Thoracic aorta (tissue), 2 donors: ENCODE results near the gene APOBEC3A. TPM values are rescaled to one million over a fixed set of nuclear protein-coding genes. Genes with fewer than 3 reads are reported as not detected.
A peak's percentile ranks its signal among the peaks of the same experiment; 100 is the strongest.

Source experiments
- ATAC-seq: fragments of 150-250 bp; one replicate; pipeline ENCODE4 v1.8.0; 2017; ENCODE audit warnings: low read depth; ENCODE audit not compliant: insufficient number of reproducible peaks, low FRiP score
- DNase-seq: peaks from one replicate; pipeline ENCODE4 v3.0.0-alpha.2; 2020; ENCODE audit warnings: low spot score
- H3K27ac ChIP-seq, 2 donors: fragments of 200-600 bp; sonication (generic); 1 replicate in 1 of 2; 2 replicates in 1 of 2; pipeline ENCODE4 v1.5.1; 2016; ENCODE audit warnings: mild to moderate bottlenecking in 2 of 2, moderate library complexity in 2 of 2
- H3K27me3 ChIP-seq: fragments of 200-600 bp; sonication (generic); replicated peaks from 2 replicates; pipeline ENCODE4 v1.6.0; 2016; ENCODE audit warnings: mild to moderate bottlenecking; ENCODE audit not compliant: insufficient read depth
- H3K36me3 ChIP-seq: fragments of 200-600 bp; sonication (generic); one replicate; pipeline ENCODE4 v1.5.1; 2016
- H3K4me1 ChIP-seq, 2 donors: fragments of 200-600 bp; sonication (generic); 1 replicate in 1 of 2; 2 replicates in 1 of 2; pipeline versions ENCODE4 v1.5.1 to v1.6.0; 2016; ENCODE audit warnings: low read depth in 2 of 2, mild to moderate bottlenecking in 1 of 2; ENCODE audit not compliant: control insufficient read depth in 1 of 2
- H3K4me3 ChIP-seq: fragments of 200-600 bp; sonication (generic); 2 replicates; pipeline ENCODE4 v1.5.1; 2016; ENCODE audit warnings: mild to moderate bottlenecking
- H3K9me3 ChIP-seq: fragments of 200-600 bp; sonication (generic); 2 replicates; pipeline ENCODE4 v1.5.1; 2016
- total RNA-seq, 2 donors: library from RNA; depleted of rRNA; stranded (reverse); fragments of >200 nt; gene quantifications; one replicate each; pipeline versions ENCODE4 v1.1.0 to v1.2.3, GENCODE V29; 2016
- TF ChIP-seq, protein P1 (sequence below): fragments of 200-600 bp; sonication (generic); IDR thresholded peaks from one replicate; pipeline ENCODE4 v1.5.1; 2019; ENCODE audit warnings: antibody characterized with exemption

APOBEC3A gene
- total RNA-seq, 2 donors from 2014 or later = 0.41 to 5.1 TPM

DNA sequence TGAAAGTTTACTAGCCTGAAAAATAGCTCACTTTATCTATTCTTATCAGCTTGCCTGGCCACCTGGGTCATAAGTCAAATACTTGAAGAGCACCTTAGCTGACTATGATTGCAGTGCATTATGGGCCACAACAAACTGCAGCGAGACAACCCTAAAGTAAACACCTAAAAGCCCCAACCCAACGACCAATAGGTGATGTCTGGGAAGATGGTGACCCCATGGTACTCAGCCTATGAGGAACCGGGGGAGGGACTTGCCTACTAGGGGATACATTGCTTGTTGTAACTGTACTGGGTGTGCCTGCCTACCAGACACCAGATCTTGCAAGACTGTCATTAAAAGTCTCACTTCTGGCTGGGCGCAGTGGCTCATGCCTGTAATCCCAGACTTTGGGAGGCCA lies 35.6 kb upstream of the APOBEC3A start:
- no peaks in the 10 kb centered on the region for H3K9me3 ChIP-seq
- H3K4me3 ChIP-seq = no peak overlapping the region
- no peak overlapping the region for H3K27ac ChIP-seq
- H3K27me3 ChIP-seq = no peaks in the 10 kb centered on the region
- no peaks in the 10 kb centered on the region for H3K36me3 ChIP-seq
- H3K4me1 ChIP-seq = peaks cover 7 to 32% of the 10 kb centered on the region in 2 donors
- TF ChIP-seq, protein P1, sequence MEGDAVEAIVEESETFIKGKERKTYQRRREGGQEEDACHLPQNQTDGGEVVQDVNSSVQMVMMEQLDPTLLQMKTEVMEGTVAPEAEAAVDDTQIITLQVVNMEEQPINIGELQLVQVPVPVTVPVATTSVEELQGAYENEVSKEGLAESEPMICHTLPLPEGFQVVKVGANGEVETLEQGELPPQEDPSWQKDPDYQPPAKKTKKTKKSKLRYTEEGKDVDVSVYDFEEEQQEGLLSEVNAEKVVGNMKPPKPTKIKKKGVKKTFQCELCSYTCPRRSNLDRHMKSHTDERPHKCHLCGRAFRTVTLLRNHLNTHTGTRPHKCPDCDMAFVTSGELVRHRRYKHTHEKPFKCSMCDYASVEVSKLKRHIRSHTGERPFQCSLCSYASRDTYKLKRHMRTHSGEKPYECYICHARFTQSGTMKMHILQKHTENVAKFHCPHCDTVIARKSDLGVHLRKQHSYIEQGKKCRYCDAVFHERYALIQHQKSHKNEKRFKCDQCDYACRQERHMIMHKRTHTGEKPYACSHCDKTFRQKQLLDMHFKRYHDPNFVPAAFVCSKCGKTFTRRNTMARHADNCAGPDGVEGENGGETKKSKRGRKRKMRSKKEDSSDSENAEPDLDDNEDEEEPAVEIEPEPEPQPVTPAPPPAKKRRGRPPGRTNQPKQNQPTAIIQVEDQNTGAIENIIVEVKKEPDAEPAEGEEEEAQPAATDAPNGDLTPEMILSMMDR = no peak
- ATAC-seq = no peak
- DNase-seq = no peak

DNA sequence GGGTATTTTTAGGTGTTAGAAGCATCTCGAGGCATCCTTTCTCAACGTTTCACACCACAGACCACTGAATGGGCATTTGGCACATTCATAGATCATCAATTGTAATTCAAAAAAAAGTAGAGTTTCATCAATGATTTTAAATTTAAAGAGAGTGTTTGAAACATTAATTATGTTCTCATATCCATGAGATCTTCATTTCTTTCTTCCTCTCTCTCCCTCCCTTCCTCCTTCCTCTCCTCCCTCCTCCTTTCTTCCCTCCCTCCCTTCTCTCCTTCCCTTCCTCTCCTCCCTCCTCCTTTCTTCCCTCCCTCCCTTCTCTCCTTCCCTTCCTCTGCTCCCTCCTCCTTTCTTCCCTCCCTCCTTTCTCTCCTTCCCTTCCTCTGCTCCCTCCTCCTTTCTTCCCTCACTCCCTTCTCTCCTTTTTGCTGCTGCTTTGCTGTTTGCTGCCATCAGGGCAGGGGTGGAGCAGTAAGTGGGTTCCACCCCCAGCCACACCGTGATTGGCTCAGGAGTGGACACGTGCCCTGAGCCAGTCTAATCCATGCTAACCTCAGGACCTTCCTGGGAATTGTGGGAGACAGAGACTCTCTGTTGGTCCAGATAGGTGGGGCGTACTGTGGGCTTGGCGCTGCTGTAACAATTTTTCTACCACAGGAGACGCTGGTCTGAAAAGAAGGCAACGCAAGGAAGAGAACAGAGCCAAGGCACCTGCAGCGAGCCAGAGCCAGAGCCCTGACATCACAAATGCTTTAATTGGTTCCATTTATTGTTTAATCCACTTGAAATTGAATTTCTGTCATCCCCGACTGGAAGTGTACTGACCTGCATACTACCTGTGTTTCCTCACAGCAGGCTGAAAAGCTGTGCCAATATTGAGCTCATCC lies 33.7 kb upstream of the APOBEC3A start:
- H3K9me3 ChIP-seq = no peaks in the 10 kb centered on the region
- ATAC-seq (peak; percentile 94), DNase-seq (peak; percentile 28)
- TF ChIP-seq, protein P1 = peak; percentile 40
- H3K4me3 ChIP-seq = peak overlapping the region; percentile 54
- H3K4me1 ChIP-seq = peaks cover 7 to 40% of the 10 kb centered on the region in 2 donors
- no peaks in the 10 kb centered on the region for H3K27me3 ChIP-seq
- peak overlapping the region; percentile 75 to 83 for H3K27ac ChIP-seq
- H3K36me3 ChIP-seq = no peaks in the 10 kb centered on the region

- peaks cover 7 to 40% of the 10 kb centered on the region in 2 donors for H3K4me1 ChIP-seq
- DNase-seq (peak; percentile 50), ATAC-seq (peak; percentile 46)
- H3K27ac ChIP-seq = peak overlapping the region; percentile 75 to 83
- no peaks in the 10 kb centered on the region for H3K9me3 ChIP-seq
- TF ChIP-seq, protein P1 = no peak
- no peaks in the 10 kb centered on the region for H3K27me3 ChIP-seq
- H3K36me3 ChIP-seq = no peaks in the 10 kb centered on the region
- peak overlapping the region; percentile 54 for H3K4me3 ChIP-seq
Measured at GRCh38 chr22:38924347-38924952, 33.0 kb upstream of the APOBEC3A start.

DNA sequence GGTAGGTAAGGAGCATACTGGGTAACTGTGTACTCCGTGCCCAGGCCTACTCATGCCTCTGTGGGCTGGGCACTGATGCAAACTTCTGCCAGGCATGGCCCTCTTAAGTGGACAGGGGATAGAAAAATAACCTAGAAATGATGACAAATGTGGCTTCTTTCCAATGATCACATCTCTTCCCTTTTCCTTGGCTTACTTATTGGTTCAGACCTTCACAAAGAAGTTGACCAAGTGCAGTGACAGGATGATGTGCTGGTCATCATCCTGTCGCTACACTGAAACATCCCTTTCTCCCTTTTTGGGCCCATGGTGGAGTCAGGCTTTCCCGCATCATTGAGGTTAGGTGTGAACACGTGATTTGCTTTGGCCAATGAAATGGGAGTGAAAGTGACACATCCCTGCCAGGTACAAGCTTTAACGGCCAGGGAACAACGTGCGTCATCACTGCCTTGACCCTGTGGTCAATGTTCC lies 31.8 kb upstream of the APOBEC3A start:
- no peaks in the 10 kb centered on the region for H3K36me3 ChIP-seq
- ATAC-seq (no peak), DNase-seq (no peak)
- H3K27ac ChIP-seq = peak overlapping the region; percentile 21 to 83
- no peaks in the 10 kb centered on the region for H3K9me3 ChIP-seq
- TF ChIP-seq, protein P1 = no peak
- no peaks in the 10 kb centered on the region for H3K27me3 ChIP-seq
- peaks cover 7 to 40% of the 10 kb centered on the region in 2 donors for H3K4me1 ChIP-seq
- H3K4me3 ChIP-seq = no peak overlapping the region
